ENCODE measurements around the gene LGR6. TPM values are rescaled to one million over a fixed set of nuclear protein-coding genes. Genes with fewer than 3 reads are reported as not detected.

Gene LGR6
- polyA plus RNA-seq, 4 donors: 0.27 to 1.0 (median 0.28) TPM; not detected in 1

GRCh38 chr1:202198366-202198724 lies 4.7 kb downstream of the LGR6 start:
- no peak for DNase-seq
- WGBS, 3 donors: 59 to 74% (median 67%) methylated on average over 1 of the region's 1 CpG
- H3K36me3 ChIP-seq (ENCODE audit: control insufficient read depth in 3 of 3, insufficient read depth in 2 of 3, low read depth in 1 of 3, low read length in 3 of 3): no peaks in the 10 kb centered on the region
- H3K9me3 ChIP-seq (ENCODE audit: control insufficient read depth in 2 of 2, insufficient read depth in 1 of 2, low read depth in 1 of 2, low read length in 1 of 2): no peaks in the 10 kb centered on the region
- H3K27me3 ChIP-seq (ENCODE audit: control insufficient read depth in 3 of 3, insufficient read depth in 3 of 3, low read length in 3 of 3): peaks cover 0 to 23% (median 0%) of the 10 kb centered on the region in 3 donors
- peaks cover 0 to 9% (median 8%) of the 10 kb centered on the region in 3 donors for H3K4me1 ChIP-seq (ENCODE audit: control insufficient read depth in 3 of 3, insufficient read depth in 2 of 3, low read depth in 1 of 3, low read length in 2 of 3)
- H3K4me3 ChIP-seq (ENCODE audit: low read depth in 1 of 3, low read length in 3 of 3): no peak overlapping the region
- no peak overlapping the region for H3K27ac ChIP-seq (ENCODE audit: low read depth in 1 of 3, low read length in 2 of 3)
- no peak for FAIRE-seq

GRCh38 chr1:202199040-202199889 lies 5.7 kb downstream of the LGR6 start:
- 4 to 29% (median 23%) methylated on average over 9 to 16 of the region's 16 CpGs for WGBS, 3 donors
- peaks cover 0 to 16% (median 0%) of the 10 kb centered on the region in 3 donors for H3K27me3 ChIP-seq (ENCODE audit: control insufficient read depth in 3 of 3, insufficient read depth in 3 of 3, low read length in 3 of 3)
- no peak for FAIRE-seq
- H3K36me3 ChIP-seq (ENCODE audit: control insufficient read depth in 3 of 3, insufficient read depth in 2 of 3, low read depth in 1 of 3, low read length in 3 of 3): no peaks in the 10 kb centered on the region
- DNase-seq: peak; percentile 53 to 65
- H3K27ac ChIP-seq (ENCODE audit: low read depth in 1 of 3, low read length in 2 of 3): peak overlapping the region; percentile 2 to 60 (median 24)
- no peaks in the 10 kb centered on the region for H3K9me3 ChIP-seq (ENCODE audit: control insufficient read depth in 2 of 2, insufficient read depth in 1 of 2, low read depth in 1 of 2, low read length in 1 of 2)
- H3K4me3 ChIP-seq (ENCODE audit: low read depth in 1 of 3, low read length in 3 of 3): no peak overlapping the region
- H3K4me1 ChIP-seq (ENCODE audit: control insufficient read depth in 3 of 3, insufficient read depth in 2 of 3, low read depth in 1 of 3, low read length in 2 of 3): peaks cover 0 to 8% (median 6%) of the 10 kb centered on the region in 3 donors

GRCh38 chr1:202200112-202200548 lies 6.5 kb downstream of the LGR6 start:
- Histone ChIP-seq H3K27me3 (ENCODE audit: control insufficient read depth in 3 of 3, insufficient read depth in 3 of 3, low read length in 3 of 3) (peaks cover 0 to 10% (median 0%) of the 10 kb centered on the region in 3 donors), H3K27ac (ENCODE audit: low read depth in 1 of 3, low read length in 2 of 3) (no peak overlapping the region), H3K36me3 (ENCODE audit: control insufficient read depth in 3 of 3, insufficient read depth in 2 of 3, low read depth in 1 of 3, low read length in 3 of 3) (no peaks in the 10 kb centered on the region), H3K4me1 (ENCODE audit: control insufficient read depth in 3 of 3, insufficient read depth in 2 of 3, low read depth in 1 of 3, low read length in 2 of 3) (peaks cover 0 to 8% (median 6%) of the 10 kb centered on the region in 3 donors), H3K4me3 (ENCODE audit: low read depth in 1 of 3, low read length in 3 of 3) (no peak overlapping the region), H3K9me3 (ENCODE audit: control insufficient read depth in 2 of 2, insufficient read depth in 1 of 2, low read depth in 1 of 2, low read length in 1 of 2) (no peaks in the 10 kb centered on the region)
- no peak for FAIRE-seq
- DNase-seq: peak in 1 of 2 donors; percentile 85
- WGBS, 3 donors: 23 to 50% (median 49%) methylated on average over 4 of the region's 4 CpGs

GRCh38 chr1:202200669-202201068 lies 7.1 kb downstream of the LGR6 start:
- Histone ChIP-seq H3K4me3 (ENCODE audit: low read depth in 1 of 3, low read length in 3 of 3) (no peak overlapping the region), H3K27ac (ENCODE audit: low read depth in 1 of 3, low read length in 2 of 3) (no peak overlapping the region), H3K4me1 (ENCODE audit: control insufficient read depth in 3 of 3, insufficient read depth in 2 of 3, low read depth in 1 of 3, low read length in 2 of 3) (peaks cover 0 to 8% (median 6%) of the 10 kb centered on the region in 3 donors), H3K27me3 (ENCODE audit: control insufficient read depth in 3 of 3, insufficient read depth in 3 of 3, low read length in 3 of 3) (peaks cover 0 to 7% (median 0%) of the 10 kb centered on the region in 3 donors), H3K36me3 (ENCODE audit: control insufficient read depth in 3 of 3, insufficient read depth in 2 of 3, low read depth in 1 of 3, low read length in 3 of 3) (no peaks in the 10 kb centered on the region), H3K9me3 (ENCODE audit: control insufficient read depth in 2 of 2, insufficient read depth in 1 of 2, low read depth in 1 of 2, low read length in 1 of 2) (no peaks in the 10 kb centered on the region)
- DNase-seq (no peak), FAIRE-seq (no peak)
- WGBS, 3 donors: 84 to 94% (median 92%) methylated on average over 8 of the region's 8 CpGs

- 56 to 77% (median 69%) methylated on average over 3 of the region's 3 CpGs for WGBS, 3 donors
- H3K36me3 ChIP-seq (ENCODE audit: control insufficient read depth in 3 of 3, insufficient read depth in 2 of 3, low read depth in 1 of 3, low read length in 3 of 3): no peaks in the 10 kb centered on the region
- no peak overlapping the region for H3K27ac ChIP-seq (ENCODE audit: low read depth in 1 of 3, low read length in 2 of 3)
- no peak overlapping the region for H3K4me3 ChIP-seq (ENCODE audit: low read depth in 1 of 3, low read length in 3 of 3)
- peaks cover 0 to 4% (median 1%) of the 10 kb centered on the region in 3 donors for H3K27me3 ChIP-seq (ENCODE audit: control insufficient read depth in 3 of 3, insufficient read depth in 3 of 3, low read length in 3 of 3)
- H3K9me3 ChIP-seq (ENCODE audit: control insufficient read depth in 2 of 2, insufficient read depth in 1 of 2, low read depth in 1 of 2, low read length in 1 of 2): no peaks in the 10 kb centered on the region
- no peak for DNase-seq
- FAIRE-seq: no peak
- H3K4me1 ChIP-seq (ENCODE audit: control insufficient read depth in 3 of 3, insufficient read depth in 2 of 3, low read depth in 1 of 3, low read length in 2 of 3): peaks cover 0 to 8% (median 6%) of the 10 kb centered on the region in 3 donors
Measured at GRCh38 chr1:202201266-202201665, 7.7 kb downstream of the LGR6 start.

- 54 to 62% (median 62%) methylated on average over 4 of the region's 4 CpGs for WGBS, 3 donors
- Histone ChIP-seq H3K4me3 (ENCODE audit: low read depth in 1 of 3, low read length in 3 of 3) (no peak overlapping the region), H3K27ac (ENCODE audit: low read depth in 1 of 3, low read length in 2 of 3) (no peak overlapping the region), H3K9me3 (ENCODE audit: control insufficient read depth in 2 of 2, insufficient read depth in 1 of 2, low read depth in 1 of 2, low read length in 1 of 2) (no peaks in the 10 kb centered on the region), H3K27me3 (ENCODE audit: control insufficient read depth in 3 of 3, insufficient read depth in 3 of 3, low read length in 3 of 3) (peaks cover 0 to 4% (median 0%) of the 10 kb centered on the region in 3 donors), H3K36me3 (ENCODE audit: control insufficient read depth in 3 of 3, insufficient read depth in 2 of 3, low read depth in 1 of 3, low read length in 3 of 3) (no peaks in the 10 kb centered on the region), H3K4me1 (ENCODE audit: control insufficient read depth in 3 of 3, insufficient read depth in 2 of 3, low read depth in 1 of 3, low read length in 2 of 3) (peaks cover 0 to 8% (median 6%) of the 10 kb centered on the region in 3 donors)
- no peak for DNase-seq
- no peak for FAIRE-seq
Measured at GRCh38 chr1:202201971-202202370, 8.4 kb downstream of the LGR6 start.

GRCh38 chr1:202202500-202203168 lies 9.0 kb downstream of the LGR6 start:
- no peak for DNase-seq
- peaks cover 0 to 8% (median 6%) of the 10 kb centered on the region in 3 donors for H3K4me1 ChIP-seq (ENCODE audit: control insufficient read depth in 3 of 3, insufficient read depth in 2 of 3, low read depth in 1 of 3, low read length in 2 of 3)
- no peak overlapping the region for H3K4me3 ChIP-seq (ENCODE audit: low read depth in 1 of 3, low read length in 3 of 3)
- H3K9me3 ChIP-seq (ENCODE audit: control insufficient read depth in 2 of 2, insufficient read depth in 1 of 2, low read depth in 1 of 2, low read length in 1 of 2): no peaks in the 10 kb centered on the region
- H3K27me3 ChIP-seq (ENCODE audit: control insufficient read depth in 3 of 3, insufficient read depth in 3 of 3, low read length in 3 of 3): peaks cover 0 to 4% (median 0%) of the 10 kb centered on the region in 3 donors
- no peak overlapping the region for H3K27ac ChIP-seq (ENCODE audit: low read depth in 1 of 3, low read length in 2 of 3)
- WGBS, 3 donors: 83 to 90% (median 89%) methylated on average over 7 of the region's 7 CpGs
- H3K36me3 ChIP-seq (ENCODE audit: control insufficient read depth in 3 of 3, insufficient read depth in 2 of 3, low read depth in 1 of 3, low read length in 3 of 3): no peaks in the 10 kb centered on the region
- FAIRE-seq: no peak

- H3K4me1 ChIP-seq (ENCODE audit: control insufficient read depth in 3 of 3, insufficient read depth in 2 of 3, low read depth in 1 of 3, low read length in 2 of 3): peaks cover 0 to 8% (median 6%) of the 10 kb centered on the region in 3 donors
- DNase-seq (peak in 1 of 2 donors; percentile 21), FAIRE-seq (no peak)
Measured at GRCh38 chr1:202203238-202204039, 9.8 kb downstream of the LGR6 start.

More at GRCh38 chr1:202203238-202204039, 9.8 kb downstream of the LGR6 start:
- Histone ChIP-seq H3K27me3 (ENCODE audit: control insufficient read depth in 3 of 3, insufficient read depth in 3 of 3, low read length in 3 of 3) (peaks cover 0 to 4% (median 3%) of the 10 kb centered on the region in 3 donors), H3K4me3 (ENCODE audit: low read depth in 1 of 3, low read length in 3 of 3) (no peak overlapping the region), H3K36me3 (ENCODE audit: control insufficient read depth in 3 of 3, insufficient read depth in 2 of 3, low read depth in 1 of 3, low read length in 3 of 3) (no peaks in the 10 kb centered on the region), H3K9me3 (ENCODE audit: control insufficient read depth in 2 of 2, insufficient read depth in 1 of 2, low read depth in 1 of 2, low read length in 1 of 2) (no peaks in the 10 kb centered on the region), H3K27ac (ENCODE audit: low read depth in 1 of 3, low read length in 2 of 3) (no peak overlapping the region)
- 59 to 76% (median 62%) methylated on average over 13 of the region's 13 CpGs for WGBS, 3 donors
